T follicular helper cell (primary cell): ENCODE measurements around the gene SLC39A8.

Source experiments
- DNase-seq: peaks from one replicate; pipeline ENCODE4 v3.0.0-alpha.2; 2020; ENCODE audit warnings: low read depth

SLC39A8 gene

GRCh38 chr4:102234243-102234838, 110.9 kb downstream of the SLC39A8 start:
- no peak for DNase-seq

GRCh38 chr4:102230194-102230593, 115.1 kb downstream of the SLC39A8 start:
- no peak for DNase-seq

GRCh38 chr4:102227388-102227787, 117.9 kb downstream of the SLC39A8 start:
- DNase-seq, result no peak

GRCh38 chr4:102223461-102223860, 121.8 kb downstream of the SLC39A8 start:
- DNase-seq, result no peak

GRCh38 chr4:102222838-102223409, 122.4 kb downstream of the SLC39A8 start:
- no peak for DNase-seq

GRCh38 chr4:102219129-102219528, 126.2 kb downstream of the SLC39A8 start:
- no peak for DNase-seq

- DNase-seq, result no peak
Observed at GRCh38 chr4:102218656-102219055, 126.6 kb downstream of the SLC39A8 start.

GRCh38 chr4:102217775-102218355, 127.4 kb downstream of the SLC39A8 start:
- DNase-seq, result no peak

GRCh38 chr4:102217345-102217744, 127.9 kb downstream of the SLC39A8 start:
- no peak for DNase-seq

- no peak for DNase-seq
Observed at GRCh38 chr4:102216666-102217065, 128.6 kb downstream of the SLC39A8 start.

GRCh38 chr4:102213031-102213430, 132.3 kb downstream of the SLC39A8 start:
- DNase-seq, result no peak
